ENCODE measurements around the gene TMEM18. TPM values are rescaled to one million over a fixed set of nuclear protein-coding genes. Genes with fewer than 3 reads are reported as not detected.

The TMEM18 gene
- total RNA-seq, 4 donors from 2014 or later, result 20.1 to 44.1 (median 23.4) TPM

GRCh38 chr2:635687-636621 lies 41.3 kb downstream of the TMEM18 start:
- WGBS, 2 donors, result 85 to 90% methylated on average over 41 to 48 of the region's 57 CpGs
- Histone ChIP-seq H3K9me3 (no peaks in the 10 kb centered on the region), H3K27me3 (no peaks in the 10 kb centered on the region), H3K4me1 (peaks cover 0 to 11% (median 3%) of the 10 kb centered on the region in 4 donors), H3K36me3 (no peaks in the 10 kb centered on the region), H3K4me3 (peak overlapping the region in 2 of 4 donors; percentile 26 to 43), H3K27ac (no peak overlapping the region)
- DNase-seq (ENCODE audit: low spot score in 2 of 2), result no peak
- TF ChIP-seq CTCF (IDR thresholded peaks at IDR 0.05) (no peak), EP300 (IDR thresholded peaks at IDR 0.05) (no peak), POLR2A (IDR thresholded peaks at IDR 0.05) (no peak)

GRCh38 chr2:634636-635388 lies 42.4 kb downstream of the TMEM18 start:
- Histone ChIP-seq H3K27me3 (no peaks in the 10 kb centered on the region), H3K36me3 (no peaks in the 10 kb centered on the region), H3K27ac (no peak overlapping the region), H3K4me3 (no peak overlapping the region), H3K9me3 (no peaks in the 10 kb centered on the region), H3K4me1 (peaks cover 0 to 11% (median 3%) of the 10 kb centered on the region in 4 donors)
- TF ChIP-seq CTCF (IDR thresholded peaks at IDR 0.05) (no peak), POLR2A (IDR thresholded peaks at IDR 0.05) (no peak), EP300 (IDR thresholded peaks at IDR 0.05) (no peak)
- peak in 1 of 2 donors; percentile 2 for DNase-seq (ENCODE audit: low spot score in 2 of 2)
- WGBS, 2 donors, result 66 to 72% methylated on average over 16 of the region's 16 CpGs

- Histone ChIP-seq H3K9me3 (no peaks in the 10 kb centered on the region), H3K4me3 (no peak overlapping the region), H3K36me3 (no peaks in the 10 kb centered on the region), H3K27me3 (no peaks in the 10 kb centered on the region), H3K27ac (no peak overlapping the region), H3K4me1 (peaks cover 0 to 11% (median 3%) of the 10 kb centered on the region in 4 donors)
- WGBS, 2 donors, result 87 to 94% methylated on average over 11 of the region's 11 CpGs
- TF ChIP-seq EP300 (IDR thresholded peaks at IDR 0.05), result no peak
- TF ChIP-seq CTCF (IDR thresholded peaks at IDR 0.05), result no peak
- no peak for TF ChIP-seq POLR2A (IDR thresholded peaks at IDR 0.05)
- peak in 1 of 2 donors; percentile 2 for DNase-seq (ENCODE audit: low spot score in 2 of 2)
Measured at GRCh38 chr2:634041-634440, 43.2 kb downstream of the TMEM18 start.

- 78 to 84% methylated on average over 5 of the region's 5 CpGs for WGBS, 2 donors
- no peak overlapping the region for H3K27ac ChIP-seq
- H3K27me3 ChIP-seq, result no peaks in the 10 kb centered on the region
- peaks cover 0 to 11% (median 3%) of the 10 kb centered on the region in 4 donors for H3K4me1 ChIP-seq
- no peaks in the 10 kb centered on the region for H3K9me3 ChIP-seq
- no peak overlapping the region for H3K4me3 ChIP-seq
- no peaks in the 10 kb centered on the region for H3K36me3 ChIP-seq
- no peak for DNase-seq (ENCODE audit: low spot score in 2 of 2)
- TF ChIP-seq EP300 (IDR thresholded peaks at IDR 0.05), result no peak
- no peak for TF ChIP-seq POLR2A (IDR thresholded peaks at IDR 0.05)
- no peak for TF ChIP-seq CTCF (IDR thresholded peaks at IDR 0.05)
Measured at GRCh38 chr2:633371-633770, 43.8 kb downstream of the TMEM18 start.

GRCh38 chr2:632471-632870 lies 44.7 kb downstream of the TMEM18 start:
- Histone ChIP-seq H3K4me1 (peaks cover 0 to 11% (median 3%) of the 10 kb centered on the region in 4 donors), H3K4me3 (no peak overlapping the region), H3K27me3 (no peaks in the 10 kb centered on the region), H3K27ac (no peak overlapping the region), H3K9me3 (no peaks in the 10 kb centered on the region), H3K36me3 (no peaks in the 10 kb centered on the region)
- TF ChIP-seq CTCF (IDR thresholded peaks at IDR 0.05) (no peak), POLR2A (IDR thresholded peaks at IDR 0.05) (no peak), EP300 (IDR thresholded peaks at IDR 0.05) (no peak)
- DNase-seq (ENCODE audit: low spot score in 2 of 2), result no peak

Data from tibial nerve (tissue), 4 donors.